Sigmoid colon (tissue), 3 donors: ENCODE results near the gene NTRK3.

Experiments
- CTCF ChIP-seq, 4 experiments: fragments of 450-650 bp in 3 of 4; fragments of 200-600 bp in 1 of 4; IDR thresholded peaks; one replicate each; pipeline ENCODE4 v1.5.1; 2016 to 2019; ENCODE audit warnings: antibody characterized with exemption in 4 of 4, mild to moderate bottlenecking in 3 of 4, moderate library complexity in 2 of 4
- POLR2A ChIP-seq, 2 donors: fragments of 450-650 bp; IDR thresholded peaks; one replicate each; pipeline ENCODE4 v1.6.1; 2016; ENCODE audit warnings: antibody characterized with exemption in 2 of 2, mild to moderate bottlenecking in 2 of 2, moderate library complexity in 2 of 2

- TF ChIP-seq CTCF (IDR thresholded peaks at IDR 0.05) = no peak
- no peak for TF ChIP-seq POLR2A (IDR thresholded peaks at IDR 0.05)
Observed at GRCh38 chr15:88091444-88092016, 165.0 kb downstream of the NTRK3 start.
